Germinal center (tissue), 1 donor: ENCODE measurements around the gene SMAD4.
A peak's percentile ranks its signal among the peaks of the same experiment; 100 is the strongest.
"Not testable (repeated sequence)": the region's sequence is repeated elsewhere in the genome, so short reads cannot be mapped to it uniquely, and the experiment has no call there.

Experiments used
- DNase-seq: peaks from one replicate; pipeline ENCODE4 v3.0.0; 2012; ENCODE audit warnings: mixed read lengths, low spot score

The SMAD4 gene

DNA sequence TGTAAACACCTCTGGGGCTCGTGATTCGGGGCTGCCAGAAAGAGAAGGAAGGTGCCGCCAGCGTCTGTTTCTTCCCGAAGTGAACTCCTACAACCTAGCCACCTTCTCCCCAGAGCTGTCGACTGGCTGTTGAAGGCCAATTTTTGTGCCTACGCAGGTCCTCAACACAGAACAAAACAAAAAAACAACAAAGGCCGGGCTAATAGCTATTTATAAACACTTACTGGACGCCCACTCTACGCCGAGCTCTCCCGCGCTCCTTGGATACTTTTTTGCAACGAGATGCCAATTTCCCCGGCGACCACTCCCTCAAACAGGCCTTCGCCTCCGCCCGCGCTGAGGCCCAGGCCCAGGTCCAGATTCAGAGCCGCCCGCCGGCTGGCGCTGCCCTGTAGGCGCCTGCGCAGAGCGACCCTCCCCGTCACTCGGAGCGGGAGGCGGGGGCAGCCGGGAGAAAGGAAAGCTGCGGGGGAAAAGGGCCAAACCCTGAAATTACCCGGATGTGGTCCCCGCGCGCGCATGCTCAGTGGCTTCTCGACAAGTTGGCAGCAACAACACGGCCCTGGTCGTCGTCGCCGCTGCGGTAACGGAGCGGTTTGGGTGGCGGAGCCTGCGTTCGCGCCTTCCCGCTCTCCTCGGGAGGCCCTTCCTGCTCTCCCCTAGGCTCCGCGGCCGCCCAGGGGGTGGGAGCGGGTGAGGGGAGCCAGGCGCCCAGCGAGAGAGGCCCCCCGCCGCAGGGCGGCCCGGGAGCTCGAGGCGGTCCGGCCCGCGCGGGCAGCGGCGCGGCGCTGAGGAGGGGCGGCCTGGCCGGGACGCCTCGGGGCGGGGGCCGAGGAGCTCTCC, at the start of gene SMAD4:
TSS of gene SMAD4 (plus strand) at position 520 of the 843 bp plus-strand sequence. CDS start 16,834 bp downstream, outside the sequence.
- peak; percentile 96 for DNase-seq

DNA sequence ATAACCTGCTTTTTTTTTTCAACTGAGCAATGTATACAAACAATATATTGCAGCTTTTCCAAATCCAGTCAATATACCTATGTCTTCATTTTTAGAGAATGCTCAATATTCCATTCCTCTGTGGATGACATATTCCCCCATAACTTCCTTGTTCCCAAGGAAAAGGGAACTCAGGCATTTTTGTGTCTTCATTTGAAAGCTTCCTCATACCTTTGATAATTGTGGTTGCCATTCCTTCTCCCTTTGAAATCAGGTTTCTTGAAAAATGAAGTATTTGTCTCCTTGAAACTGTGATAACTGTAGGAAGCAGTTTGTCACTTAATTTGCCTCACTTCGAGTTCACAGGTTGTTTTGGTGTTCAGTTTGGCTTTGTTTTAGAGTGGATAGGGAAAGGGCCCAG, 48.6 kb upstream of the SMAD4 start:
- no peak for DNase-seq

DNA sequence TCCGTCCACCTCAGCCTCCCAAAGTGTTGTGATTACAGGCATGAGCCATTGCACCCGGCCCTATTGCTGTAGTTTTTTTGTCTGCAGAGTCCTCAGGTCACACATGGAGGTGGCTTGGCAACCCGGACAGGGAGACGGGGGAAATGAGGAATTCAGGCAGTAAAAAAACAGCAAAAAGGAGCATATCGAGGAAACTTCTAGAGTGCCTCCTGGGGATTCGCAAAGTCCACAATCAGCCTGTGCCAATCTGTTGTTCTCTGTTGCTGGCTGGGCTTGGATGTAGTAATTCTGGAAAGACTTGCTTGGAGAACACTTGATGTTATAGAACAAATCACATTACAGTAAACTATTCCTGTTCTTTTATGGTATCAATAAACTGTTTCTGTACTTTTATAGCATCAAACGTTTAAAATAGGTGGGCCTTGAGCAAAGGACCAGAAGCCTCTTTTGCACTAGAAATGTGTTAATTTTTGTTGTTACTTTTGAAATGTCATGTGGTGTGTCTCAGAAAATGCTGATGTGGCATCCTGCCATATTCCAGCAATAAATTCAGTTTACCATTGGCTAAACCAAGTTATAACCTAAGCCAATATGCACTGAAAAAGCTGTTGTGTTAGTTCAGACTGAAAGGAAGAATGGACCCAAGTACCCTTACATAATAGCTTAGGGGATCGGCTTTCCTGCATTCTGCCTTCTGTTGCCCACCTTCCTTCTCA, 47.8 kb upstream of the SMAD4 start:
- no peak for DNase-seq

DNA sequence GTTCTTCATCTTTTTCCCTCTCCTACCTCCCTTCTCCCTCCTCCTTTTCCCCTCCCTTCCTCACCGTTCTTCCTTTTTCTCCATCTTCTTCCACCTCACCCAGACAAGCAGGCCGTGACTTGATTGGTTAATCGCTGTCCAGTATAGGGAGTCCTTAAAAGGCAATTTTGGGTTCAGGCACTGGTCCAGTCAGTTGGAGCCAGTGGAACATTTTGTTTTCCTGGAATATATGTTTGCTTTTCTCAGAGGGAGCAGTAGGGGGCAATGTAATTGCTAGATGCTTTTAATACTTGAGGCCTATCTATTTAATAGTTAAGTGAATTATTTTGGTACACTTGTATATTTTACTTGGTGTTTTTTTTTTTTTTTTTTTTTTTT, 47.2 kb upstream of the SMAD4 start:
- no peak for DNase-seq

DNA sequence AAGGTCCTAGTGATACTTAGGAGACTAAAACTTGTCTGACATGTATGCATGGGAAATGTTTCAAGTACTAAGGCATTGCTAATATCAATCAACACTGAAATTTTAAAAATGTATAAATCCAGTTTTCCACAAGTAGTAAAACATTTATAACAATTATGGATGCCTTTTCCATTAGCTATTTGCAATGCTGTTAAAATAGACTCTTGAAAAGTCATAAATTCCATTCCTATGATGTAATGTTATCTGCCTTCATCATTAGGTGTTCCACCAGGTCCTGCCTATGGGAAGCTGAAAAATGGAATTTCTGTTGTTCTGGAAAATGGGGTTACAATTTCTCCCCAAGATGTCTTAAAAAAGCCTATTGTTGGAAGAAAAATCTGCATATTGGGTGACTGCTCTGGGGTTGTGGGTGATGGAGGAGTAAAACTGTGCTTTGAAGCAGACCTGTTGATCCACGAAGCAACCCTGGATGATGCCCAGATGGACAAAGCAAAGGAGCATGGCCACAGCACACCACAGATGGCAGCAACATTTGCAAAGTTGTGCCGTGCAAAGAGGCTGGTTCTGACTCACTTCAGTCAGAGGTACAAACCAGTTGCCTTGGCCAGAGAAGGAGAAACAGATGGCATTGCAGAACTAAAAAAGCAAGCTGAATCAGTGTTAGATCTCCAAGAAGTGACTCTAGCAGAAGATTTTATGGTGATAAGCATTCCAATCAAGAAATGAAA, 43.5 kb upstream of the SMAD4 start:
- DNase-seq, result no peak

DNA sequence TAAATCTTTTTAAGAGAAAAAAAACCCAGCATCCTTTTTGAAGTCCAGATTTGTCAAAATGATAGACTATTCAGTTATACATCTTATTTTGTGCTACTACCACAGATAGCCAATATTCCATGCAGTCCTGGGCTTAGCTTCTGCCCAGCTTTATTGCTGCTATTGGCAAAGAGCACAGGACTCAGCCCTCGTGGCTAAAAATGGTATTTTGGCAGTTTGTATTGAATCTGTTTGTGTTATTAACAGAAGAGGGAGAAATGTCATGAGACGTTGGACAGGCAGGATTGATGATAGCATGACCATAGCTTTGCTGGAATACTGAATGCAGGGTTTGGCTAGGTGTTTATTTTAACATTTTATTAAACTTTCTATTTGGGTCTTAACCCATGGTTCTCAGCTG, 42.8 kb upstream of the SMAD4 start:
- DNase-seq, result no peak

DNA sequence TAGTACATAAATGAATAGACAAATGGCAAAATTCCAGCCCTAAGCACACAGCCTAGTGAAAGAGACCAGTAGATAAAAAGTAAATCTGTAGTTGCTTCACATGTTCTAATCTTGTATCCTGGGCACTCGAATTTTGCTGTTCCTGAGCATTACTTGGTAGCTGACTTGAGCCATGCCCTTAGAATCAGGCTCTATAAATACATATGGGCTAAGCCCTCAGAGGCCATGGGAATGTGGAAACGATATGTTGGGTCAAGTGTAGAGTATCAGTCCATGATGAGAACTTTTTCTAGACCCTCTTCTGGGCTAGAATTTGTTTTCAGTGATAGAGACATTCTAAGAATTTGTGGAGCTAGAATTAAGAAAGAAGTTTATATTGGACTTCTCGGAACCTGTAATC, 40.3 kb upstream of the SMAD4 start:
- no peak for DNase-seq

DNA sequence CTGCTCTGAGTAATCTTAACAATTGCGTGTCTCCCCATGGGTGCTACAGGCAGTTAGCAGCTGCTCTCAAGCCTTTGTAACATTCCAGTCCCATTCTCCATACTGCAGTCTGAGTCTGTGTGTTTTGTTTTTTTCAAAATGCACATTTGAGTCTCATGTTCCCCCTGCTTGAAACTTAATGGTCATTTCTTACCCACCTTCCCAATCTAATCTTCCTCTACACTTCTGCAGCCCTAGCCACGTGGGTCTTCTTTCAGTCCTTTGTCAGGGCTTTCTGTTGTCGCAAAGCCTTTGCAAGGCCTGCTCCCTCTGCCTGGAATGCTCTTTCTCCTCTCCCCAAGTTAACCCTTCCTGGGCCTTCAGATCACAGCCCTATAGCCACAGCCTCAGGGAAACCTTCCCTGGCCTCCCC, 37.7 kb upstream of the SMAD4 start:
- DNase-seq, result no peak

DNA sequence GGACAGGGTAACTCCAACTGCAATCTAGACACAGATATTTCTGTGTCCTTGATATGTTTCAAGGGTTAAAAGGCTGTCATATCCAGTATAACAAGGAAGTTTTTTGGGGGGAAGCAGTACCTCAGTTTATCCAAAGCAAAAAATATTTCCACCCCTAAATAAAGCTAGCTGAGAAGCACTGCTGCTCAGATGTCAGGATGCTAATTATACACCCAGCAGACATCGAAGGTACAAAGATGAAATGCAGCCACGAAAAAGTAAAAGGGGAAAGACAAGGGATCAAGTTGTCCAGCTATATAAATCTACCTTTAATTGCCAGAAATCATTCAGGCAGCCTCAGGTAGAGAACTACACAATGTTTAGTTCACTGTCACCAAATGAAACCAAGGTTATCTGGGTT, 36.0 kb upstream of the SMAD4 start:
- DNase-seq, result no peak

DNA sequence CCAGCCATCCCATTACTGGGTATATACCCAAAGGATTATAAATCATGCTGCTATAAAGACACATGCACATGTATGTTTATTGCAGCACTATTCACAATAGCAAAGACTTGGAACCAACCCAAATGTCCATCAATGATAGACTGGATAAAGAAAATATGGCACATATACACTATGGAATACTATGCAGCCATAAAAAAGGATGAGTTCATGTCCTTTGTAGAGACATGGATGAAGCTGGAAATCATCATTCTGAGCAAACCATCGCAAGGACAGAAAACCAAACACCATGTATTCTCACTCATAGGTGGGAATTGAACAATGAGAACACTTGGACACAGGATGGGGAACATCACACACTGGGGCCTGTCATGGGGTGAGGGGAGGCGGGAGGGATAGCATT, 26.8 kb upstream of the SMAD4 start:
- not testable (repeated sequence) for DNase-seq

DNA sequence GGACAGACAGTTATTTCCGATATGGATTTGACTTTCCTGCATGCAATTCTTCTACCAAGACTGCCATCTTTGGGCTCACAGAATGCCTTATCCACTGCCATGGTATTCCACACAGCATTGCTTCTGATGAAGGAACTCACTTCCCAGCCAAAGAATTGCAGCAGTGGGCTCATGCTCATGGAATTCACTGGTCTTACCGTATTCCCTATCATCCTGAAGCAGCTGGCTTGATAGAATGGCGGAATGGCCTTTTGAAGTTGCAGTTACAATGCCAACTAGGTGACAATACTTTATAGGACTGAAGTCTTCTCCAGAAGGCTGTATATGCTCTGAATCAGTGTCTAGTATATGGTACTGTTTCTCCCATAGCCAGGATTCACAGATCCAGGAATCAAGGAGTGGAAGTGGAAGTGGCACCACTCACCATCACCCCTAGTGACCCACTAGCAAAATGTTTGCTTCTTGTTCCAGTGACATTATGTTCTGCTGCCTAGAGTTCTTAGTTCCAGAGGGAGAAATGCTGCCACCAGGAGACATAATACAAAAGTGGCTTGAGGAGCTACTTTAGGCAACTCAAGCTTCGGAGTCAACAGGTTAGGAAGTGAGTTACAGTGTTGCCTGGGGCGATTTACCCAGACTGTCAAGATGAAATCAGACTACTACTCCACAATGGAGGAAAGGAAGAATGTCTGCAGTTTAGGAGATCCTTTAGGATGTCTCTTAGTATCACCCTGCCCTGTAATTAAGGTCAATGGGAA, 23.8 kb upstream of the SMAD4 start:
- DNase-seq, result no peak

DNA sequence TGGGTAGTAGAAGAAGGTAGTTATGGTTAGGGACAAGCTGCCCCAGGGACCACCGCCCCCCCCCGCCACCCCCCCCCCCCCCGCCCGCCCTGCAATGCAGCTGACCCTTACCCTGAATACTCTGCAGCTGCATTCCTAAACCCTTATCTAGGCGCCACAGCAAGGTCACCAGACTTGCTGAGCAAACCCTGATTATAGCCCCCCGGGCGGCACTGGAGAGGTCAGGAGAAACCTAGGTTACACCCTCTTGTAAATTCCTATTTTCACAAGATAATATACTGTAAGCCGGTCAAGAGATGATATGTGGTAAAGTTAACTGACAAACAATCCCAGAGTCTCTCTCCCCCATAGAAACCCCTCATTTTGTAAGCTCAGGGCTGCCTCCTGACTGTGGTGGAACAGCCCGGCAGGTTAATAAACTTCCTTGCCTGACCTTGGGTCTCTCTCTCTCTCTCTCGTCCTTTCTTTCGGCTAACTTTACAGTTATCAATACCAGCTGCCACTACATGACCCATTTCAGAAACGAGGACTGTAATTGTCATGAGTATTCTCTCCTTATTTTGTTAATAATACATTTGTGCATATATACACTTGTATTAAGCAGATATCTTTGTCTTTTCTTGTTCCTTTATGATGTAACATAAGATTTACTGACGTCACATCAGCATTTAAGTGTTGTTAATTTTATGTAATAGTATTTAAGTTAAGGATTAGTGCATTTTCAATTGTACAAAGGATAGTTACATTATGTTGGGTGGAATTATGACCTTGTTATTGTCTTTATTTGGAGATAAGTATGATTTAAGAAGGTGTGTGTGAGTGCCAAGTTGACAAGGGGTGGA, 22.8 kb upstream of the SMAD4 start:
- DNase-seq, result no peak

DNA sequence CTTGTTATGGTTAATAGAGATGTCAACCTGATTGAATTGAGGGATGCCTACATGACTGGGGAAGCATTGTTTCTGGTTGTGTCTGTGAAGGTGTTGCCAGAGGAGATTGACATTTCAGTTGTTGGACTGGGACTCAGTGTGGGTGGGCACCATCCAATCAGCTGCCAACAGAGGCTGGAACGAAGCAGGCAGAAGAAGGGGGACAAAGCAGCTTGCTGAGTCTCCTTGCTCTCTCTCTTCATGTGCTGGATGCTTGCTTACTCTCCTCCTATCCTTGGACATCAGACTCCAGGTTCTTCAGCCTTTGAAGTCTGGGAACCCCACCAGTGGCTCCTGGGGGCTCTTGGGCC, 22.2 kb upstream of the SMAD4 start:
- no peak for DNase-seq

DNA sequence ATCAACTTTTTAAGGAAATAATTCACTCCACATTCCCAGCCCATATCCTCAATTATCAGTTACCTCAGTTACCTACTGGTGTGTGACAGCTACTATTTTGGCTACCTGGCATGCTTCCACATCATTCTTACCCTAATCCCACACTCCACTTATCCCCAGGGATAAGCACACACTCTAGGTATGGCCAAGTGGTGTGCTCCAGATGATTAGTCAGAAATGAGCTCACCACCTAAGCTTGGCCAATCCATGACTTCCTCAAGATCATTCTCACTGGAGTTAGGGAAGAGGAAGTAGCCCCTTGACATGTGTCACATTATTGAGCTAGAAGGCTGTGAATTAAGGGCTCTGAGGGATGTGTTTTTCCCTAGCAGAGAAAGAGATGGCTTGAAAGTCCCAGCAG, 20.9 kb upstream of the SMAD4 start:
- DNase-seq, result no peak

DNA sequence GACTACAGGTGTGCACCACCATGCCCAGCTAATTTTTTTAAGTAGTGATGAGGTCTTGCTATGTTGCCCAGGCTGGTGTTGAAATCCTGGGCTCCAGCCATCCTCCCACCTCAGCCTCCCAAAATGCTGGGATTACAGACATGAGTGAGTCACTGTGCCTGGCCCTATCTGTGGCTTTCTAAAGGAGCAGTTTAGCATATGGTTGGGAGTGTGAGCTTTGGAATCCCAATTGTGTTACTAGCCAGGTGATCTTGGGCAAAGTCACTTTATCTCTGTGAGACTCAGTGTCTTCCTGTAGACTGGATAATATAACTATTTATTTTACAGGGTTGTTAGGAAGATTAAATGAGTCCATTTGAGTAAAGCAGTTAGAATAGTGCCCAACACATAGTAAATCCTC, 19.8 kb upstream of the SMAD4 start:
- DNase-seq, result no peak

DNA sequence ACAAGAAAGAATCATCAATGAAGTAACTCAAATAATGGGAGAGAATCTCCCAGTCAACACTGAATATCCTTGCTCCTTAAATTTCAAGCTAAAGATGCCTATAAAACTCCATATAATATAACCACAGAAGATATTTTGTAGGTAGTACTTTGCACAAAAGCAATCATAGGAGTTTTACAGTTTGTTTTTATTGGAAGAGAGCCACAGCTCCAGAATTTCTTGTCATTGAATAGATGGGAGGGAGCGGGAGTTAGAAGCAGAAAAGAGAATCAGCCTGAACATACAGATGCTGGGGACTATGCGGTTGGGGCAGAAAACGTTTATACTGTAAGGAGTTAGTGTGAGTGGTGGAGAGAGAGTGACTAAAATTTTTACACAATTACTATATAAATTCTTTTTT, 18.3 kb upstream of the SMAD4 start:
- DNase-seq, result no peak

DNA sequence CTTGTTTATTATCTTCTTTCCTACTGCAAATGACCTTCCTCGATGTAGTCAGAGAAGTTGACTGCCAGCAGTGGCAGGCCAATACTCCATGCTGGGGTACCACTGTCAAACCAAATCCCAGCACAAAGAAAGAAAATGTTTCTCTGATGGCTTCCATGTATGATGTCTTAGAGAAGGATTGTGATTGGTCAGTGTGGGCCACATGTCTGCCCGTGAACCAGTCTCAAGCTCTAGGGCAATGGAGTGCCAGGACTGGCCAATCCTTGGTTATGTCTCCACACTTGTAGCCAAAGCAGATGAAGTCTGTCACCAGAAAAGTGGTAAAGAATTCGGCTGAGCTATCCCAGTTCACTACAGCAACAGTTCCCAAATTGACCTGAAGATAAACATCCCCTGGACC, 17.6 kb upstream of the SMAD4 start:
- no peak for DNase-seq

DNA sequence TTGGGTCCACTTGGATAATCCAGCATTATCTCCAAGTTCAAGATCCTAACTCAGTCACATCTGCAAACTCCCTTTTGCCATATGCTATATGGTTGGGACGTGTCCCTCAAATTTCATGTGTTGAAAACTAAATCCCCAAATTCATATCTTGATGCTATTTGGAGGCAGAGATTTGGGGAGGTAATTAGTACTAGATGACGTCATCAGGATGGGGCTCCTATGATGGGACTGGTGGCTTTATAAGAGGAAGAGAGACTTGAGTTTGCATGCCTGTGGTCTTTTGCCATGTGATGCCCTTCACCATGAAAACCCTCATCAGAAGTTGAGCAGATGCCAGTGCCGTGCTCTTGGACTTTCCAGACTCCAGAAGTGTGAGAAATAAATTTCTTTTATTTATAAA, 16.8 kb upstream of the SMAD4 start:
- DNase-seq, result no peak

DNA sequence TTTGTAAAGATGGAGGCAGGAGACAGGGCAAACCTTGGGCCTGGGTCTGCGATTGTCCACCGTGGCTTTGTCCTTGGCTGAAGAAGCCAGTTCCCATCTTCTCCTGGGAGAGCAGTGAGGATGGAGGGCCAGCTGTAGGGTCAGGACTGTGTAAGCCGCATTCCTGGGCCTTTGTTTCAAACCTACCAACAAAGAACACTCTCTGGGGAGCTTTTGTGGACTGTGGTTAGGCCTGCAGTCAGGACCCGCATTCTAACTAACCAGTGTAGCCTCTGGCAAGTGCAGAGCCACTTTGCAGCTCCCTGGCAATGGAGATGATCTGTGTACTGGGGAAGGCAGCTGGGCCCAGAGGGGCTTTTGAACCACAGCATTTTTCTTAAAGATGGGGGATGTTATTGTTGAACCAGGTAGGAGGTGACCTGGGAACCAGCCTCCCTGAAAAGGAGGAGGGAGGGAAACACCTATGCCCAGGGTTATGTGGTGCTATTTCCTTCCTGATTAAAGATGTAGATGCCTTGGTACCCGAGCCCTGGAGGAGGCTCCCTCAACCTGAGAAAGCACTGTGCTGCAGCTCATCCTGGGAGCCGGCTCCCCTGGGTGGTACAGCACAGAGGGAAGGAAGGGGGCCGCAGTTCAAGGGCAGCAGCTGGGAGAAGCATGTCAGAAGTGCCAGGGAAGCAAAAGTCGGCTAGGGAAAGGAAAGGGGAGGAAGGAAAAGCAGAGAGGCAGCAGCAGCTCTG, 12.7 kb upstream of the SMAD4 start:
- DNase-seq, result no peak

DNA sequence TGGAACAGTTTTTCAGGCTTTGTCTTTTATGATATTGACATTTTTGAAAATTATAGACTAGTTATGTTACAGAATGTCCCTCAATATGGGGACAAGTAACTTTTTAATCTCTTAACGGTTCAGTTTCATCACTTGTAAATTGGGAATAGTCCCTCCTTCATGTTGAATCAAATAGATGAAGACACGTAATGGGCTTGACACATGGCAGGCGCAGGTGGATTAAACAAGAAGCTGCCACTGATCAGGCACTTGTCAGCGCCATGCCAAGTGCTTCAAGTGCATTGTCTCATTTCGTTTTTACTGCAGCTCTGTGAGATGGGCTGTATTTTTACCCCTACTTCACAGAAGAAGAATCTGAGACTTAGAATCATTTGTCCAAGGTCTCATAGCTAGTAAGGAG, 9.5 kb upstream of the SMAD4 start:
- DNase-seq, result no peak
